Vagina (tissue), 2 donors: Measurements from ENCODE around the gene SLC49A3.

Source experiments
- CTCF ChIP-seq, 3 experiments: fragments of 450-650 bp in 2 of 3; fragments of 200-600 bp in 1 of 3; sonication (generic) in 1 of 3; IDR thresholded peaks; one replicate each; pipeline ENCODE4 v1.5.1; 2017 to 2019; ENCODE audit warnings: antibody characterized with exemption in 3 of 3, mild to moderate bottlenecking in 2 of 3, moderate library complexity in 2 of 3
- POLR2A ChIP-seq, 2 donors: fragments of 450-650 bp; IDR thresholded peaks; one replicate each; pipeline ENCODE4 v1.6.1; 2017; ENCODE audit warnings: antibody characterized with exemption in 2 of 2, mild to moderate bottlenecking in 2 of 2, moderate library complexity in 2 of 2
- POLR2AphosphoS5 ChIP-seq, 2 donors: sonication (generic); formaldehyde crosslinking; IDR thresholded peaks; one replicate each; pipeline ENCODE4 v1.9.0; 2017; ENCODE audit warnings: antibody characterized with exemption in 2 of 2, mild to moderate bottlenecking in 2 of 2, low read depth in 1 of 2; ENCODE audit not compliant: insufficient read depth in 1 of 2

GRCh38 chr4:734075-734474 is 45.1 kb upstream of the SLC49A3 start:
- TF ChIP-seq CTCF (IDR thresholded peaks at IDR 0.05), result no peak
- no peak for TF ChIP-seq POLR2A (IDR thresholded peaks at IDR 0.05)
- no peak for TF ChIP-seq POLR2AphosphoS5 (IDR thresholded peaks at IDR 0.05; ENCODE audit: insufficient read depth in 1 of 2, low read depth in 1 of 2)
